ENCODE measurements around the gene QTRT2. TPM values are rescaled to one million over a fixed set of nuclear protein-coding genes. Genes with fewer than 3 reads are reported as not detected.

Gene QTRT2
- total RNA-seq = 33.2 and 38.5 TPM in 2 replicates

GRCh38 chr3:114056130-114057010 lies at the start of gene QTRT2, which contains the start of gene CCDC191:
Gene QTRT2, plus strand, starts transcription at chr3:114056737. Its CDS starts 8,521 bp downstream, at chr3:114065258.
Gene CCDC191, minus strand, starts transcription at chr3:114056526. Its CDS starts 60 bp downstream, at chr3:114056466.
- DNase-seq = peak; percentile 100

- DNase-seq = no peak
Observed at GRCh38 chr3:114011059-114011797, 45.3 kb upstream of the QTRT2 start.

- no peak for DNase-seq
Observed at GRCh38 chr3:114014211-114014610, 42.3 kb upstream of the QTRT2 start.

GRCh38 chr3:114019486-114019885 lies 37.1 kb upstream of the QTRT2 start:
- no peak for DNase-seq

- DNase-seq = no peak
Observed at GRCh38 chr3:114020907-114021306, 35.6 kb upstream of the QTRT2 start.

GRCh38 chr3:114022145-114022802 lies 34.3 kb upstream of the QTRT2 start:
- DNase-seq = no peak

GRCh38 chr3:114025451-114025850 lies 31.1 kb upstream of the QTRT2 start:
- no peak for DNase-seq

- DNase-seq = no peak
Observed at GRCh38 chr3:114026331-114026730, 30.2 kb upstream of the QTRT2 start.

GRCh38 chr3:114033721-114034120 lies 22.8 kb upstream of the QTRT2 start:
- no peak for DNase-seq

GRCh38 chr3:114034211-114034610 lies 22.3 kb upstream of the QTRT2 start:
- DNase-seq = no peak

- DNase-seq = no peak
Observed at GRCh38 chr3:114034787-114035545, 21.6 kb upstream of the QTRT2 start.

- no peak for DNase-seq
Observed at GRCh38 chr3:114035896-114036295, 20.6 kb upstream of the QTRT2 start.

GRCh38 chr3:114043205-114043604 lies 13.3 kb upstream of the QTRT2 start:
- DNase-seq = no peak

GRCh38 chr3:114052216-114052615 lies 4.3 kb upstream of the QTRT2 start:
- no peak for DNase-seq

GRCh38 chr3:114057011-114057347 lies 442 bp downstream of the QTRT2 start:
- DNase-seq = no peak

- no peak for DNase-seq
Observed at GRCh38 chr3:114058646-114059045, 2.1 kb downstream of the QTRT2 start.

- no peak for DNase-seq
Observed at GRCh38 chr3:114060906-114061655, 4.5 kb downstream of the QTRT2 start.

- no peak for DNase-seq
Observed at GRCh38 chr3:114067804-114068203, 11.3 kb downstream of the QTRT2 start.

GRCh38 chr3:114068336-114068735 lies 11.8 kb downstream of the QTRT2 start:
- DNase-seq = no peak

- peak; percentile 27 for DNase-seq
Observed at GRCh38 chr3:114071786-114072185, 15.2 kb downstream of the QTRT2 start.

- DNase-seq = no peak
Observed at GRCh38 chr3:114076711-114077110, 20.2 kb downstream of the QTRT2 start.

- DNase-seq = no peak
Observed at GRCh38 chr3:114078126-114078525, 21.6 kb downstream of the QTRT2 start.
